ENCODE measurements around the gene ZNF846. TPM values are rescaled to one million over a fixed set of nuclear protein-coding genes. Genes with fewer than 3 reads are reported as not detected.
"Not testable (repeated sequence)": the region's sequence is repeated elsewhere in the genome, so short reads cannot be mapped to it uniquely, and the experiment has no call there.

ZNF846 gene
- total RNA-seq, 1 donor from 2014 or later, result 27.0 TPM

DNA sequence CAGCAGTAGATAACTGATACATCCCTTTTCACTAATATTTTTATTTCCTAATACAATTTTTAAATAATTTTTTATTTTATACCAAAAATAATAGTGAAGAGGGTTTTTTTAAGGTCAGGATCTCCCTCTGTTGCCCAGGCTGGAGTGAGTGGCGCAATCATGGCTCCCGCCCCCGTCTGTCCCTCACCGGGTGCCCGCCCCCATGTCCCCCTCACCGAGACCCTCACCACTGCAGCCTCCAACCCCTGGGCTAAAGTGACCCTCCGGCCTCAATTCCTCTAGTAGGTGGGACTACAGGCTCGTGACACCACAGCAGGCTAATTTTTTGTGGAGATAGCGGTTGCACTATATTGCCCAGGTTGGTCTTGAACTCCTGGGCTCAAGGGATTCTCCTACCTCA, 17.8 kb upstream of the ZNF846 start:
- intact Hi-C loops (cut with DNase I), result no loop called here
- no peak for ATAC-seq
- DNase-seq (ENCODE audit: low spot score), result no peak

DNA sequence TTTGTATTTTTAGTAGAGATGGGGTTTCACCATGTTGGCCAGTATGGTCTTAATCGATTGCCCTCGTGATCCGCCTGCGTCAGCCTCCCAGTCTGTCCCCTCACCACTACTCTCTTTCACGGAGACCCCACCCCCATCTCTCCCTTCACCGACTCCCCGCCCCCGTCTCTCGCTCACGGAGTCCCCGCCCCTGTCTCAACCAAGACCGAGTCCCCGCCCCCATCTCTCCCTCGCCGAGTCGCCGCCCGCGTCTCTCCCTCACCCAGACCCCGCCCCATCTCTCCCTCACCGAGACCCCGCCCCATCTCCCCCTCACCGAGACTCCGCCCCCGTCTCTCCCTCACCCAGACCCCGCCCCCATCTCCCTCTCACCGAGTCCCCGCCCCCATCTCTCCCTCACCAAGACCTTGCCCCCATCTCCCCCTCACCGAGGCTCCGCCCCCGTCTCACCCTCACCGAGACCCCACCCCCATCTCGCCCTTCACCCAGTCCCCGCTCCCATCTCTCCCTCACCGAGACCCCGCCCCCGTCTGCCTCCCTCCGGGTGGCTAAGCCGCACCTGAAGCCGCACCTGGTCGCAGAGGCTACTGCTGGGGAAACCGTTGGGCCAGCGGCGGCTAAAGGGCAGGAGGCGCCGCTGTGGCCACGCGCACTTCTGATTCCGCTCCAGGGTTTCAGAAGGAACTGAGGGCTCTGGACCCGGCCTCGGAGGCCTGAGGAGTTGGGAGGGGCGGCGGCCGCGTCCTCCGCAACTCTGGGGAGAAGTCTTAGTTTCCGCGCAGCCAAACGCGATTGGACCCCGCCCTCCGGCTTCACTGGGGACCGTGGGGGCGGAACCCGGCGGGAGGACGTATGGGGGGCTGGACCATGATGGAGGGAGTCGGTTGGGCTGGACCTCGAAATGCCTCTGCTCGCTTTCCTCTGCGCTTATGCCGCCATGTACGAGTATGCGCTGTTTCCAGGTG, 17.1 kb upstream of the ZNF846 start:
- intact Hi-C loops (cut with DNase I), result no loop called here
- ATAC-seq (peak; percentile 96), DNase-seq (ENCODE audit: low spot score) (peak; percentile 99)

- ATAC-seq; DNase-seq (ENCODE audit: low spot score); intact Hi-C loops (cut with DNase I): not testable (repeated sequence)
These were observed 15.6 kb upstream of the ZNF846 start for GRCh38 chr19:9784163-9784496.

DNA sequence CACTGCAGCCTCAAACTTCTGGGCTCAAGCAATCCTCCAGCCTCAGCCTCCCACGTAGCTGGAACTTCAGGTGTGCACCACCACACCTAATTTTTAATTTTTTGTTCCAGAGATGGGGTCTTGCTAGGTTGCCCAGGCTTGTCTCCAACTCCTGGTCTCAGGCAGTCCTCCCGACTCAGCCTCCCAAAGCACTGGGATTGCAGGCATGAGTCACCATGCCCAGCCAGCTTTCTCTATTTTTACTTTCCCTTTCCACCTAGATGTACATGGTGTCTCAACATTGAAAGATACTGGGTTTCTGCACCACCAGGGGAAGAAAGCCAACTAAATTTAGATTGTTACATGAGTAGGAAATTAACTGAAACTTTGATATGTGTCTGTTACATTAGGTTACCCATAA, 13.8 kb upstream of the ZNF846 start:
- intact Hi-C loops (cut with DNase I), result no loop called here
- DNase-seq (ENCODE audit: low spot score) (no peak), ATAC-seq (no peak)

GRCh38 chr19:9757544-9758501, 10.7 kb downstream of the ZNF846 start:
- ATAC-seq (no peak), DNase-seq (ENCODE audit: low spot score) (no peak)
- intact Hi-C loops (cut with DNase I), result no loop called here

GRCh38 chr19:9752701-9753443, 15.7 kb downstream of the ZNF846 start:
- intact Hi-C loops (cut with DNase I), result no loop called here
- DNase-seq (ENCODE audit: low spot score) (no peak), ATAC-seq (no peak)

GRCh38 chr19:9751446-9751845, 17.1 kb downstream of the ZNF846 start:
- intact Hi-C loops (cut with DNase I), result no loop called here
- DNase-seq (ENCODE audit: low spot score) (no peak), ATAC-seq (no peak)

GRCh38 chr19:9741476-9742171, 26.9 kb downstream of the ZNF846 start:
- DNase-seq (ENCODE audit: low spot score) (no peak), ATAC-seq (no peak)
- intact Hi-C loops (cut with DNase I), result no loop called here

- DNase-seq (ENCODE audit: low spot score) (no peak), ATAC-seq (no peak)
- intact Hi-C loops (cut with DNase I), result no loop called here
These were observed 32.6 kb downstream of the ZNF846 start for GRCh38 chr19:9735986-9736385.

GRCh38 chr19:9730056-9730455, 38.5 kb downstream of the ZNF846 start:
- ATAC-seq; intact Hi-C loops (cut with DNase I); DNase-seq (ENCODE audit: low spot score): not testable (repeated sequence)

- intact Hi-C loops (cut with DNase I), result no loop called here
- no peak for ATAC-seq
- DNase-seq (ENCODE audit: low spot score), result no peak
These were observed 39.4 kb downstream of the ZNF846 start for GRCh38 chr19:9729162-9729561.

GRCh38 chr19:9727644-9728043, 40.9 kb downstream of the ZNF846 start:
- no peak for DNase-seq (ENCODE audit: low spot score)
- intact Hi-C loops (cut with DNase I), result no loop called here
- no peak for ATAC-seq

DNA sequence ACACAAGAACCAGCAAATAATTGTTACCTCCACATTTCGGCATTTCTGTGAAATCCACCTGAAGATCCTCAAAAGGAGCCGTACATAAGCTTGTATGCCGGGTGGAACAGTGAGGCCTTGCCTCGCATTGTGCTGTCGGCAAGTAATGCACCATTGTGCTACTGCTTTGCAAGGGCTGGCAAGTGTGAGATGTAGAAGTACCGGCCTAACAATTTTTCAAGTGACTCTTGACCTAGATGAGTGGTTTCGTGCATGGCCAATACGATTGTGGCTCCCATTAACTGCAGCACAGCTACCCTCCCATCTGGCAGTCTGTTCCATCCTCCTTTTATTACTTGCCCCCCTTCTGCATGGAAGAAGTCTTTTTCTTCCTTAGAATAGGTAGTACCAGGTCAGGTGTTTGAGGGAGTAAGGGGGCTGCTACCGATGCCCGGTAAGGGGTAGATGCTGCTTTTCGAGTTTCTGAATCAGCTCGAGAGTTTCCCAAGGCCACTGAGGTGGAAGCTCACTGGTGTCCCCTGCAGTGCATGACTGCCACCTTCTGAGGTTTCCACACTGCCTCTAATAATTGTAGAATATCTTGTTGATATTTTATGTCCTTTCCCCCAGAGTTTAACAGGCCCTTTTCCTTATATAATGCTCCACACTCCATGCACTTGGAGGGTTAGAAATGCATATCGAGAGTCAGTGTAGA, 42.9 kb downstream of the ZNF846 start:
- ATAC-seq; DNase-seq (ENCODE audit: low spot score); intact Hi-C loops (cut with DNase I): not testable (repeated sequence)

DNA sequence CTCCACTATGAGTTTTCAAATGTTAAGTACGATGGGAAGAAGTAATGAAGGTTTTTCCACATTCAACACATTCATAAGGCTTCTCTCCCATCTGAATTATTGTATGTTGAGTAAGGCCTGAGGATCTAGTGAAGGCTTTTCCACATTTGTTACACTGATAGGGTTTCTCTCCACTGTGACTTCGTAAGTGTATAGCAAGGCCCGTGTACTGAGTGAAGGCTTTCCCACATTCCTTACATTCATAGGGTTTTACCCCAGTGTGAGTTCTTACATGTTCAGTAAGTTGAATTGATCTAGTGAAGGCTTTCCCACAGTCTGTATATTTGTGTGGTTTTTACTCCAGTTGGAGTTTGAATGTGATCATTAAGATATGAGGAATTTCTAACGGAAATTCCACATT, 44.4 kb downstream of the ZNF846 start:
- DNase-seq (ENCODE audit: low spot score), result no peak
- intact Hi-C loops (cut with DNase I), result no loop called here
- no peak for ATAC-seq

DNA sequence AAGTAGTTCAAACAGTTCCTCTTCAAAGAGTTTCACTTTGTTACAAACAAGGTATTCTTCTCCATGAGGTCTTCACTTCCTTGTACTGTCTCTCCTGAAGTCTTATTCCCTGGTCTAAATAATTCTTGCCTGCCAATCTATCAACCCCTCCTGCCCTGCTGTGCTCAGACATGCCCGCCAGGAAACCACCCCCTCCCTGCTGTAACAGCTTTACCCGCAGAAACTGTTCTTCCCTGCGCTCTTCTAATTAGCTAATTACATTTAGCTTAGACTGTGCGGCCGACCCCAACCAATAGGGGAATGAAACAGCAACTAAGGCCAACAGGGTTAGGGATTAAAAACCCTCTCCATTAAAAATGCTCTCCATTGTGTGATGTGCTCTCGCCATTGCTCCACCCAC, 46.7 kb downstream of the ZNF846 start:
- intact Hi-C loops (cut with DNase I), result no loop called here
- ATAC-seq (no peak), DNase-seq (ENCODE audit: low spot score) (no peak)

GRCh38 chr19:9720541-9720940, 48.0 kb downstream of the ZNF846 start:
- intact Hi-C loops (cut with DNase I), result no loop called here
- ATAC-seq, result no peak
- DNase-seq (ENCODE audit: low spot score), result no peak

DNA sequence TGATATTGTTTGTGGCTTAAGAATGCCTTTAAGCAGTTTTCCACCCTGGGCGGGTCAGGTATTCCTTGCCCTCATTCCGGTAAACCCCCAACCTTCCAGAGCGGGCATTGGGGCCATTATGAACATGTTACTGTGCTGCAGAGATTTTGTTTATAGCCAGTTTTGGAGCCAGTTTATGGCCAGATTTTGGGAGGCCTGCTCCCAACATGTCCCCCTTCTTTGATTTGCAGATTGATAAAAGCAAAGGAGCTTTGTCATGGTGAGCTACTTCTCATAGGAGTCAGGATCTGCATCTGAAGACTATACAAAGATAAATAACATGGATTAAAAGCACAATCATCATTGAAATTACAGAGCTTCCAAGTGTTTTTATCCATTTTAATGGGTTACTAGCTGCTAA, 56.7 kb downstream of the ZNF846 start:
- DNase-seq (ENCODE audit: low spot score) (no peak), ATAC-seq (no peak)
- intact Hi-C loops (cut with DNase I), result no loop called here

GRCh38 chr19:9709305-9709704, 59.2 kb downstream of the ZNF846 start:
- intact Hi-C loops (cut with DNase I), result no loop called here
- peak; percentile 71 for ATAC-seq
- DNase-seq (ENCODE audit: low spot score), result no peak

All from sciatic nerve (tissue), 2 donors.